Measurements from ENCODE around the gene NAALADL2. TPM values are rescaled to one million over a fixed set of nuclear protein-coding genes. Genes with fewer than 3 reads are reported as not detected.
A peak's percentile ranks its signal among the peaks of the same experiment; 100 is the strongest.

The NAALADL2 gene
- total RNA-seq, 1 donor from 2014 or later: 1.1 TPM

DNA sequence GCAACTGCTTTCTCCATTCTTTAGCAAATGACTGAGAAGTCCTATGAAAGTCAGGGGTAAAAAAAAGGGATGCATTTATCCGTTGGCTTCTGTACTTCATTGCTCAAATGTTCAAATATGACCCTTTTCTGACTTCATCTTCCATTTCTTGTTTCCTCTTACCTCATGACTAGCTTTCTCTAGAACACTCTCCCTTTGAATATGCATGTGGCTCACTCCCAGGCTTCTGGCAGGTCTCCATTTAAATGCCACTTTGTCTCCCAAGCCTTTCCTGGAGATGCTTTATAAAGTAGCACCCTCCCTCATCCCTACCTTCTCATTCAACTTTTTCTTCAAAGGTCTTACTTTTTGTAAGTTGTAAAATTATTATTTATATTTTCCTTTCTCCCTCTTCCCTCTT, 781.8 kb downstream of the NAALADL2 start:
- H3K27me3 ChIP-seq (ENCODE audit: control insufficient read depth, insufficient read depth, low read length): no peaks in the 10 kb centered on the region
- H3K4me3 ChIP-seq (ENCODE audit: low read depth, low read length): no peak overlapping the region
- no peak for TF ChIP-seq CTCF (IDR thresholded peaks at IDR 0.05; ENCODE audit: insufficient read depth, low read length, severe bottlenecking)
- DNase-seq (ENCODE audit: low read depth) (no peak), FAIRE-seq (no peak)
- no peaks in the 10 kb centered on the region for H3K36me3 ChIP-seq (ENCODE audit: control insufficient read depth, insufficient read depth, low read length)

- DNase-seq (ENCODE audit: low read depth) (peak; percentile 32), FAIRE-seq (no peak)
- H3K27me3 ChIP-seq (ENCODE audit: control insufficient read depth, insufficient read depth, low read length): no peaks in the 10 kb centered on the region
- no peak overlapping the region for H3K4me3 ChIP-seq (ENCODE audit: low read depth, low read length)
- TF ChIP-seq CTCF (IDR thresholded peaks at IDR 0.05; ENCODE audit: insufficient read depth, low read length, severe bottlenecking): no peak
- H3K36me3 ChIP-seq (ENCODE audit: control insufficient read depth, insufficient read depth, low read length): no peaks in the 10 kb centered on the region
Measured at GRCh38 chr3:175646865-175647264, 787.7 kb downstream of the NAALADL2 start.

- FAIRE-seq: no peak
- no peak for DNase-seq (ENCODE audit: low read depth)
- no peak for TF ChIP-seq CTCF (IDR thresholded peaks at IDR 0.05; ENCODE audit: insufficient read depth, low read length, severe bottlenecking)
- Histone ChIP-seq H3K36me3 (ENCODE audit: control insufficient read depth, insufficient read depth, low read length) (no peaks in the 10 kb centered on the region), H3K4me3 (ENCODE audit: low read depth, low read length) (no peak overlapping the region), H3K27me3 (ENCODE audit: control insufficient read depth, insufficient read depth, low read length) (no peaks in the 10 kb centered on the region)
Measured at GRCh38 chr3:175648899-175649298, 789.8 kb downstream of the NAALADL2 start.

DNA sequence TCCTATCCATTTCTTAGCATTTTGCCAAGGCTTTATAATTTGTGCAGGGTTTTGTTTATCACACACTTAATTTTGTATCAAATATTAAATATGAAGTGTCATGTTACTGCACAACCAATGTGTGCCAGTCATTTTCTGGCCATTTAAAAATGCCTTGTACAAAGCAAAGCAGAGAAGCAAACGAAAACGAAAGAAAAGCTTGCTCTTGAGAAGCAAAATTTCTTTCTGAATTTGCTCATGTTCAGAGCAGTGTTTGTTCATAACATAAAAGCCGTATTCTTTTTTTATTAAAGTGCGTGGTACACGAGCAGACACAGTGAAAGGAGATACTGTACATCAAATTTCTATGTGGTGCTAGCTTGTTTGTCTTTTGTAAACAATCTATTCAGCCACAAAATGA, 792.6 kb downstream of the NAALADL2 start:
- Histone ChIP-seq H3K27me3 (ENCODE audit: control insufficient read depth, insufficient read depth, low read length) (no peaks in the 10 kb centered on the region), H3K36me3 (ENCODE audit: control insufficient read depth, insufficient read depth, low read length) (no peaks in the 10 kb centered on the region), H3K4me3 (ENCODE audit: low read depth, low read length) (no peak overlapping the region)
- no peak for TF ChIP-seq CTCF (IDR thresholded peaks at IDR 0.05; ENCODE audit: insufficient read depth, low read length, severe bottlenecking)
- DNase-seq (ENCODE audit: low read depth) (no peak), FAIRE-seq (no peak)

GRCh38 chr3:175655351-175655750, 796.2 kb downstream of the NAALADL2 start:
- H3K36me3 ChIP-seq (ENCODE audit: control insufficient read depth, insufficient read depth, low read length): no peaks in the 10 kb centered on the region
- no peak for TF ChIP-seq CTCF (IDR thresholded peaks at IDR 0.05; ENCODE audit: insufficient read depth, low read length, severe bottlenecking)
- DNase-seq (ENCODE audit: low read depth): no peak
- no peaks in the 10 kb centered on the region for H3K27me3 ChIP-seq (ENCODE audit: control insufficient read depth, insufficient read depth, low read length)
- H3K4me3 ChIP-seq (ENCODE audit: low read depth, low read length): no peak overlapping the region
- no peak for FAIRE-seq

DNA sequence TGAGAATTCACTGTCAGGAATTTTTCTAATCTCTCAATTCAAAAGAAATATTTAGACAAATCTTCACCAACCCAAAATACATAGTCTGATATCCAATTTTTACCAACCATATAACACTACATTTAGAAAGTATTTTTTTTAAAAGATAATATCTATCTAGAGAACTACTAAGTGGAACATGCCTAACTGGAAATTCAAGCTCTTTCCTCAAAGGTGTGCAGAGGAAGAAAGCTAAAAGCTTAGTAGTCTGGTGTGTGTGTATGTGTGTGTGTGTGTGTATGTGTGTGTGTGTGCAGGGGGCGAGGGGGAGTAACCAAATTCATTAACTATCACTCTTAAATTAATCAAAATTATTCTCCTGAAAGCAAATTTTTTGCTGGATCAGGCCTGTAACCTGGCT, 797.3 kb downstream of the NAALADL2 start:
- no peak for DNase-seq (ENCODE audit: low read depth)
- FAIRE-seq: no peak
- H3K27me3 ChIP-seq (ENCODE audit: control insufficient read depth, insufficient read depth, low read length): no peaks in the 10 kb centered on the region
- H3K4me3 ChIP-seq (ENCODE audit: low read depth, low read length): no peak overlapping the region
- no peak for TF ChIP-seq CTCF (IDR thresholded peaks at IDR 0.05; ENCODE audit: insufficient read depth, low read length, severe bottlenecking)
- H3K36me3 ChIP-seq (ENCODE audit: control insufficient read depth, insufficient read depth, low read length): no peaks in the 10 kb centered on the region

Measured in bronchial epithelial cell (primary cell).